HCT116 (cell line): ENCODE results near the gene CBFA2T2. TPM values are rescaled to one million over a fixed set of nuclear protein-coding genes. Genes with fewer than 3 reads are reported as not detected.

Experiments used
- ATAC-seq: fragments of 200-7000 bp; cut with Tn5 transposase; 2 replicates; pipeline ENCODE4 v1.9.1; 2020; ENCODE audit warnings: mild to moderate bottlenecking, moderate library complexity
- BruUV-seq: library from RNA; stranded (reverse); fragments of 400-500 nt; replicated peaks from 2 replicates; lab custom pipeline; 2021; lab: Mats Ljungman, UMichigan
- CTCF ChIA-PET: fragments of 300-600 bp; sonication (Branson Sonifier 250); formaldehyde crosslinking; loops from one replicate; lab custom pipeline; 2021; ENCODE audit warnings: antibody characterized with exemption; lab: Charles Lee
- POLR2A ChIA-PET: fragments of 300-600, 350-600 bp; sonication (Branson Sonifier 250); formaldehyde crosslinking; loops from one replicate; lab custom pipeline; 2021; ENCODE audit warnings: antibody characterized with exemption; lab: Charles Lee
- RAD21 ChIA-PET, 2 experiments: fragments of 300-600 bp; sonication (Branson Sonifier 250); formaldehyde crosslinking; loops; one replicate each; lab custom pipeline; 2023; ENCODE audit warnings: low total read pairs in 2 of 2; ENCODE audit not compliant: uncharacterized antibody in 2 of 2, unreplicated experiment in 2 of 2, low non-redundant PET in 1 of 2; lab: Charles Lee
- DNase-seq: peaks from one replicate; pipeline ENCODE4 v3.0.0-alpha.2; 2010; ENCODE audit warnings: low read depth, low spot score
- H2AFZ ChIP-seq: fragments of 200-600 bp; shearing (Covaris generic), sonication (generic); 2 replicates; pipeline ENCODE4 v1.6.1; 2017; ENCODE audit warnings: low read depth, mixed run types, mixed read lengths, antibody characterized with exemption, low read length; ENCODE audit not compliant: poor library complexity, severe bottlenecking
- H3K27ac ChIP-seq: 2 replicates; pipeline ENCODE4 v1.5.1; 2012; ENCODE audit warnings: low read depth, low read length
- H3K27me3 ChIP-seq: fragments of 200-600 bp; sonication (generic); 2 replicates; pipeline ENCODE4 v1.6.1; 2016; ENCODE audit warnings: mixed run types, low read length, mixed read lengths; ENCODE audit not compliant: insufficient read depth
- H3K36me3 ChIP-seq, 2 experiments: fragments of 200-500 bp in 1 of 2; fragments of 200-600 bp in 1 of 2; sonication (Bioruptor generic) in 1 of 2; sonication (generic) in 1 of 2; 2 replicates each; pipeline versions ENCODE4 v1.5.1 to v1.6.1; 2014 to 2016; ENCODE audit warnings: low read length in 2 of 2, inconsistent platforms in 1 of 2, mixed read lengths in 1 of 2, mixed run types in 1 of 2; ENCODE audit not compliant: insufficient read depth in 2 of 2, control insufficient read depth in 1 of 2
- H3K4me1 ChIP-seq, 2 experiments: fragments of 200-600 bp in 1 of 2; sonication (generic) in 1 of 2; 2 replicates each; pipeline versions ENCODE4 v1.5.1 to v1.6.1; 2012 to 2017; ENCODE audit warnings: low read length in 2 of 2, inconsistent platforms in 1 of 2, mild to moderate bottlenecking in 1 of 2, mixed read lengths in 1 of 2, mixed run types in 1 of 2, moderate library complexity in 1 of 2; ENCODE audit not compliant: insufficient read depth in 2 of 2, control insufficient read depth in 1 of 2
- H3K4me2 ChIP-seq: fragments of 200-600 bp; sonication (generic); 2 replicates; pipeline ENCODE4 v1.6.1; 2017; ENCODE audit warnings: mixed run types, low read length, mixed read lengths
- H3K4me3 ChIP-seq, 2 experiments: fragments of 200-600 bp in 1 of 2; sonication (generic) in 1 of 2; replicated peaks in 1 of 2; 2 replicates each; pipeline ENCODE4 v1.5.1; 2011 to 2016; ENCODE audit warnings: low read length in 2 of 2, control low read depth in 1 of 2, low read depth in 1 of 2, mild to moderate bottlenecking in 1 of 2, mixed read lengths in 1 of 2, mixed run types in 1 of 2
- H3K79me2 ChIP-seq: fragments of 200-600 bp; sonication (generic); 2 replicates; pipeline ENCODE4 v1.6.1; 2017; ENCODE audit warnings: mild to moderate bottlenecking, mixed run types, low read length, moderate library complexity, mixed read lengths; ENCODE audit not compliant: insufficient read depth
- H3K9ac ChIP-seq: fragments of 200-600 bp; sonication (generic); 2 replicates; pipeline ENCODE4 v1.6.1; 2016; ENCODE audit warnings: low read length, mixed read lengths
- H3K9me2 ChIP-seq: fragments of 200-600 bp; sonication (generic), shearing (Covaris generic); 2 replicates; pipeline ENCODE4 v1.6.1; 2017; ENCODE audit warnings: mixed run types, mild to moderate bottlenecking, moderate library complexity; ENCODE audit not compliant: insufficient read depth
- H3K9me3 ChIP-seq, 2 experiments: fragments of 200-500 bp in 1 of 2; fragments of 200-600 bp in 1 of 2; sonication (Bioruptor generic) in 1 of 2; sonication (generic) in 1 of 2; 2 replicates each; pipeline ENCODE4 v1.6.1; 2014 to 2017; ENCODE audit warnings: low read length in 2 of 2, mixed read lengths in 2 of 2, inconsistent platforms in 1 of 2, low read depth in 1 of 2, mild to moderate bottlenecking in 1 of 2, mixed run types in 1 of 2, moderate library complexity in 1 of 2; ENCODE audit not compliant: control insufficient read depth in 1 of 2, insufficient read depth in 1 of 2
- H4K20me1 ChIP-seq: fragments of 200-600 bp; sonication (generic), shearing (Covaris generic); 2 replicates; pipeline ENCODE4 v1.6.1; 2017; ENCODE audit warnings: mixed run types, mild to moderate bottlenecking, moderate library complexity; ENCODE audit not compliant: insufficient read depth
- CEBPB ChIP-seq: IDR thresholded peaks from 2 replicates; pipeline ENCODE4 v1.6.1; 2012; ENCODE audit warnings: low read depth
- CTCF ChIP-seq, 3 experiments: fragments of 200-600 bp in 1 of 3; sonication (generic) in 1 of 3; IDR thresholded peaks in 2 of 3; conservative IDR thresholded peaks in 1 of 3; 2 replicates each; pipeline ENCODE4 v1.5.1; 2012 to 2017; ENCODE audit warnings: low read depth in 2 of 3, low read length in 2 of 3, antibody characterized with exemption in 1 of 3, borderline replicate concordance in 1 of 3, control low read depth in 1 of 3, mild to moderate bottlenecking in 1 of 3, mixed read lengths in 1 of 3, mixed run types in 1 of 3, moderate library complexity in 1 of 3; ENCODE audit not compliant: insufficient read depth in 1 of 3
- EGR1 ChIP-seq: IDR thresholded peaks from 2 replicates; pipeline ENCODE4 v1.6.1; 2012; ENCODE audit warnings: low read depth
- EZH2 ChIP-seq: fragments of 200-600 bp; sonication (generic); IDR thresholded peaks from 2 replicates; pipeline ENCODE4 v1.6.1; 2017; ENCODE audit warnings: antibody characterized with exemption, mixed run types
- FOSL1 ChIP-seq: IDR thresholded peaks from 2 replicates; pipeline ENCODE4 v1.6.1; 2012; ENCODE audit warnings: low read depth
- MAX ChIP-seq: IDR thresholded peaks from 2 replicates; pipeline ENCODE4 v1.6.1; 2012
- POLR2A ChIP-seq: IDR thresholded peaks from 2 replicates; pipeline ENCODE4 v1.7.0; 2011; ENCODE audit warnings: borderline replicate concordance; ENCODE audit not compliant: insufficient read depth, insufficient read length; ENCODE audit errors: extremely low read depth
- RAD21 ChIP-seq: IDR thresholded peaks from 2 replicates; pipeline ENCODE4 v1.6.1; 2012; ENCODE audit warnings: low read depth, mild to moderate bottlenecking
- REST ChIP-seq: IDR thresholded peaks from 2 replicates; pipeline ENCODE4 v1.6.1; 2012; ENCODE audit warnings: low read depth
- TCF7L2 ChIP-seq: IDR thresholded peaks from 2 replicates; pipeline ENCODE4 v1.7.0; 2011; ENCODE audit warnings: borderline replicate concordance, inconsistent platforms; ENCODE audit not compliant: insufficient read depth, insufficient read length; ENCODE audit errors: extremely low read depth
- ZBTB33 ChIP-seq: IDR thresholded peaks from 2 replicates; pipeline ENCODE4 v1.6.1; 2011; ENCODE audit warnings: mild to moderate bottlenecking, low read length, moderate library complexity; ENCODE audit not compliant: insufficient replicate concordance; ENCODE audit errors: extremely low read depth
- ZFX ChIP-seq: fragments of 450-650 bp; IDR thresholded peaks from 2 replicates; pipeline ENCODE4 v1.6.1; 2017
- intact Hi-C: fragments of 100-400 bp; cut with micrococcal nuclease; formaldehyde crosslinking; loops from 2 replicates; pipeline ENCODE4 v1.10.0; 2022
- total RNA-seq: library from RNA; stranded (reverse); gene quantifications from one replicate; pipeline ENCODE4 v1.2.1, GENCODE V29; 2021; ENCODE audit not compliant: unreplicated experiment

CBFA2T2 gene
- total RNA-seq, 1 experiment from 2014 or later = 8.0 TPM

- POLR2A ChIA-PET = no interaction called here
Observed at GRCh38 chr20:33681288-33681687, 191.4 kb downstream of the CBFA2T2 start.

GRCh38 chr20:33681728-33682353 lies 191.9 kb downstream of the CBFA2T2 start:
- Histone ChIP-seq H3K4me1 (peaks cover 9 to 23% of the 10 kb centered on the region in 2 experiments), H3K4me3 (no peak overlapping the region), H3K27me3 (no peaks in the 10 kb centered on the region), H4K20me1 (no peaks in the 10 kb centered on the region), H2AFZ (no peak overlapping the region), H3K9ac (no peak overlapping the region), H3K4me2 (no peak overlapping the region), H3K79me2 (peaks cover 32% of the 10 kb centered on the region), H3K9me3 (no peaks in the 10 kb centered on the region), H3K9me2 (no peaks in the 10 kb centered on the region), H3K27ac (no peak overlapping the region), H3K36me3 (peaks cover 0 to 2% of the 10 kb centered on the region in 2 experiments; a peak in 1 of 4 replicates)
- ATAC-seq (no peak), DNase-seq (no peak)
- no TSS peak for BruUV-seq
- intact Hi-C loops = no loop called here
- CTCF ChIA-PET = no interaction called here
- POLR2A ChIA-PET = no interaction called here
- RAD21 ChIA-PET = no interaction called here
- TF ChIP-seq ZFX (no peak), MAX (no peak), CEBPB (no peak), ZBTB33 (no peak), EGR1 (no peak), TCF7L2 (no peak), CTCF (IDR thresholded peaks at IDR 0.05 in 2 of 3, conservative IDR thresholded peaks at IDR 0.05 in 1 of 3; ENCODE audit: borderline replicate concordance in 1 of 3, insufficient read depth in 1 of 3, low read depth in 2 of 3, low read length in 2 of 3) (no peak), RAD21 (no peak), REST (no peak), EZH2 (no peak)

More at GRCh38 chr20:33681288-33681687, 191.4 kb downstream of the CBFA2T2 start:
- Histone ChIP-seq H2AFZ (no peak overlapping the region), H3K4me3 (no peak overlapping the region), H3K9me3 (no peaks in the 10 kb centered on the region), H3K4me2 (no peak overlapping the region), H3K9me2 (no peaks in the 10 kb centered on the region), H3K9ac (no peak overlapping the region), H4K20me1 (no peaks in the 10 kb centered on the region), H3K4me1 (peaks cover 6 to 19% of the 10 kb centered on the region in 2 experiments), H3K36me3 (peaks cover 0 to 5% of the 10 kb centered on the region in 2 experiments; a peak in 2 of 4 replicates), H3K27ac (no peak overlapping the region), H3K27me3 (no peaks in the 10 kb centered on the region), H3K79me2 (peaks cover 32% of the 10 kb centered on the region)
- TF ChIP-seq EZH2 (no peak), POLR2A (no peak), FOSL1 (no peak)
- intact Hi-C loops = no loop called here
- ATAC-seq (no peak), DNase-seq (no peak)
- RAD21 ChIA-PET = no interaction called here
- BruUV-seq = no TSS peak
- CTCF ChIA-PET = no interaction called here
